GM12864 (cell line): ENCODE measurements around the gene C20orf173.

Experiments used
- DNase-seq: peaks from one replicate; pipeline ENCODE4 v3.0.0-alpha.2; 2011; ENCODE audit warnings: low read depth
- H3K4me3 ChIP-seq: 2 replicates; pipeline ENCODE4 v1.5.1; 2011; ENCODE audit warnings: mild to moderate bottlenecking, low read depth, low read length, control low read depth
- CTCF ChIP-seq: IDR thresholded peaks from 2 replicates; pipeline ENCODE4 v1.5.1; 2011; ENCODE audit warnings: low read depth, mild to moderate bottlenecking, moderate library complexity, low read length, control low read depth, inconsistent platforms; ENCODE audit errors: missing control alignments

The C20orf173 gene

GRCh38 chr20:35502352-35502751 lies 27.1 kb downstream of the C20orf173 start:
- TF ChIP-seq CTCF, result no peak
- no peak overlapping the region for H3K4me3 ChIP-seq
- peak; percentile 66 for DNase-seq

- H3K4me3 ChIP-seq, result no peak overlapping the region
- no peak for DNase-seq
- no peak for TF ChIP-seq CTCF
Observed at GRCh38 chr20:35499271-35499670, 30.2 kb downstream of the C20orf173 start.

- no peak overlapping the region for H3K4me3 ChIP-seq
- DNase-seq, result no peak
- TF ChIP-seq CTCF, result no peak
Observed at GRCh38 chr20:35497780-35498189, 31.7 kb downstream of the C20orf173 start.

GRCh38 chr20:35497320-35497719 lies 32.1 kb downstream of the C20orf173 start:
- no peak overlapping the region for H3K4me3 ChIP-seq
- DNase-seq, result no peak
- no peak for TF ChIP-seq CTCF

- no peak overlapping the region for H3K4me3 ChIP-seq
- DNase-seq, result no peak
- TF ChIP-seq CTCF, result no peak
Observed at GRCh38 chr20:35496481-35496880, 33.0 kb downstream of the C20orf173 start.

GRCh38 chr20:35492352-35492751 lies 37.1 kb downstream of the C20orf173 start:
- no peak for DNase-seq
- H3K4me3 ChIP-seq, result no peak overlapping the region; the same call in 1 of the 2 replicates
- TF ChIP-seq CTCF, result no peak

- TF ChIP-seq CTCF, result no peak
- no peak for DNase-seq
- peak overlapping the region; percentile 81 for H3K4me3 ChIP-seq
Observed at GRCh38 chr20:35491823-35492222, 37.6 kb downstream of the C20orf173 start.
